Activated naive CD4-positive, alpha-beta T cell treated with anti-CD3 and anti-CD28 coated beads, Interleukin-2, amount 50 U/mL, for 72 hours (primary cell): ENCODE measurements around the gene PALMD. TPM values are rescaled to one million over a fixed set of nuclear protein-coding genes. Genes with fewer than 3 reads are reported as not detected.

Experiments
- ATAC-seq, 2 donors: fragments of 150-1000 bp; cut with Tn5 transposase; 2 replicates each; pipeline ENCODE4 v1.10.0; 2021; ENCODE audit warnings: mild to moderate bottlenecking in 2 of 2, moderate library complexity in 2 of 2
- DNase-seq, 2 donors: peaks; one replicate each; pipeline ENCODE4 v3.0.0; 2021 to 2022; ENCODE audit warnings: low spot score in 2 of 2
- H3K27ac Mint-ChIP-seq, 2 donors: one replicate each; pipeline ENCODE4 v1.8.0; 2022; ENCODE audit warnings: mild to moderate bottlenecking in 2 of 2, mixed read lengths in 2 of 2
- H3K36me3 Mint-ChIP-seq, 2 donors: one replicate each; pipeline ENCODE4 v1.8.0; 2022; ENCODE audit warnings: mixed read lengths in 2 of 2
- H3K9me3 Mint-ChIP-seq, 2 donors: one replicate each; pipeline ENCODE4 v1.8.0; 2022; ENCODE audit warnings: mixed read lengths in 2 of 2
- total RNA-seq, 2 donors: library from RNA; stranded (reverse); gene quantifications; one replicate each; pipeline ENCODE4 v1.2.3, GENCODE V29; 2022

PALMD gene
- total RNA-seq, 2 donors from 2014 or later = not detected

DNA sequence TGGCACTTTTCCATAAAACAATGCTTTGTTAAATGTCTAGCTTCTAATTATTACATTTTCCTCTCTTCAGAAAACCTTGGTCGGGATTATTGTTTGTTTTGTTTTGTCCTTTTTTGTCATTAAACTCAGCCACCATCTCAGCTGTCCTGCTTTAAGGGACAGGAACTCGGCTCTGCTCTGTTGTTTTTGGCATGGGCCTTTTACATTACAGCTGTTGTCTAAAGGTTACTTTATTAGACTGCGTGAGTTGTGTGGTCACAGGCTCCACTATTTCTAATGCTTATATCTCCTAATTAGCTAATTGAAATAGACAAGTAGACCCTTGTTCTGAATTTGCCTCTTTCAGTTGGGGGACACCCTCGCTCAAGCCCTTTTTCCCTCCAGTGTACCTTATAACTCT lies 1.6 kb downstream of the PALMD start:
- DNase-seq = no peak
- Mint-ChIP-seq H3K27ac (no peak overlapping the region), H3K9me3 (no peaks in the 10 kb centered on the region), H3K36me3 (no peaks in the 10 kb centered on the region)
- no peak for ATAC-seq

- ATAC-seq (no peak), DNase-seq (no peak)
- Mint-ChIP-seq H3K36me3 (no peaks in the 10 kb centered on the region), H3K9me3 (no peaks in the 10 kb centered on the region), H3K27ac (no peak overlapping the region)
These were observed 2.2 kb downstream of the PALMD start for GRCh38 chr1:99648107-99648506.

GRCh38 chr1:99650030-99650429 lies 4.1 kb downstream of the PALMD start:
- ATAC-seq = no peak

DNA sequence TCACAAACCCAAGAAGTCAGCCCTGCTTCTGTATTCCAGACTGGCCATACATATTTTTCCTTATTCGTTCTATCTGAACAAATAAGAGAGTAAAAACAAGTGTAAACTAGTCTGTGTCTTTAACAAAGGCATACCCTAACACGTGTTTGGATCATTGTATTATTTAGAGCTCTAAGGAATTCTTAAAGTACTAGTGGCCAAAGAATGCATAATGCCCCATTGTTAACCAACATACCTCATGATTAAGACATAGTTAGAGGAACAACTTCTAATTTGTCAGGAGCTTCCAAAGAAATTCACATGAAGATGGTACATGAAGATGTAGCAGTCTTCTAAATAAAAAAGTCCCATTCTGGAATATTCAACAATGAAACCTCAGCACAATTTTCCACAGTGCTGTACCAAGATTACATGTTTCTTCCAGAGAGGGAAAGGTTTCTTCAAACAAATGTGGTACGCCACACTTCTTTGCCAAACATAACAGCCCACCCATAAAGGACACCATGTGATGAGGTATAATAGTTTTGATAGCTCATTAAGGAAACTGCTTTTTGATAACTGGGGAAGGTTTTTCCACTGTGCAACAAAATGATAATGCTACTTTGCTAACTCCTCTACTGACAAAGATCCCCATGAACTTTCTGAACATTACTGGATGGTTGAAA lies 5.0 kb downstream of the PALMD start:
- ATAC-seq (no peak), DNase-seq (no peak)
- Mint-ChIP-seq H3K36me3 (no peaks in the 10 kb centered on the region), H3K27ac (no peak overlapping the region), H3K9me3 (no peaks in the 10 kb centered on the region)

More at GRCh38 chr1:99650030-99650429, 4.1 kb downstream of the PALMD start:
- Mint-ChIP-seq H3K36me3 (no peaks in the 10 kb centered on the region), H3K9me3 (no peaks in the 10 kb centered on the region), H3K27ac (no peak overlapping the region)
- DNase-seq = no peak

GRCh38 chr1:99652881-99653281 lies 7.0 kb downstream of the PALMD start:
- no peak for DNase-seq
- Mint-ChIP-seq H3K36me3 (no peaks in the 10 kb centered on the region), H3K27ac (no peak overlapping the region), H3K9me3 (no peaks in the 10 kb centered on the region)
- ATAC-seq = no peak

GRCh38 chr1:99655376-99655775 lies 9.5 kb downstream of the PALMD start:
- H3K36me3 Mint-ChIP-seq = no peaks in the 10 kb centered on the region
- H3K9me3 Mint-ChIP-seq = no peaks in the 10 kb centered on the region
- ATAC-seq = no peak
- H3K27ac Mint-ChIP-seq = no peak overlapping the region
- no peak for DNase-seq

DNA sequence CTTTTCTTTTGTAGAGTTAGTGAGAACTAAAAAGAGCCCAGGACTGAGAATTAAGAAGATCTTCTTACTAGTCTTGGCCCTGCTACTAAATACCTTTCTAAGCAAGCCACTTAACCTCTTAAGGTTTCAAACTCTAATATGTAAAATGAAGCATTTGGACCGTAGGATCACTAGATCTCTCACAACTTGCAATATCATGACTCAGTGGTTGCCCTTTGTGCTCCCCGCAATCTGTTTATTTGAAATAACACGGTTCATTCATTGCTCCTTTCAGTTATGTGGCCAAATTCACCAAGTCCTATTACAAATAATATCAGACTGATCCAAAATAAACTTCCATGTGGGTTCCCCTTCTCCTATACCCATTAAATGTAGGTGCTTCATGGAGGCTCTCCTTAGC lies 10.8 kb downstream of the PALMD start:
- DNase-seq = no peak
- no peak for ATAC-seq
- no peaks in the 10 kb centered on the region for H3K36me3 Mint-ChIP-seq

GRCh38 chr1:99657213-99658030 lies 11.5 kb downstream of the PALMD start:
- DNase-seq (no peak), ATAC-seq (no peak)
- no peak overlapping the region for H3K27ac Mint-ChIP-seq
- no peaks in the 10 kb centered on the region for H3K9me3 Mint-ChIP-seq
- no peaks in the 10 kb centered on the region for H3K36me3 Mint-ChIP-seq

More for the DNA sequence above, 10.8 kb downstream of the PALMD start:
- Mint-ChIP-seq H3K9me3 (no peaks in the 10 kb centered on the region), H3K27ac (no peak overlapping the region)

GRCh38 chr1:99658031-99658290 lies 12.0 kb downstream of the PALMD start:
- H3K27ac Mint-ChIP-seq = no peak overlapping the region
- no peak for DNase-seq
- H3K36me3 Mint-ChIP-seq = no peaks in the 10 kb centered on the region
- no peak for ATAC-seq
- H3K9me3 Mint-ChIP-seq = no peaks in the 10 kb centered on the region

DNA sequence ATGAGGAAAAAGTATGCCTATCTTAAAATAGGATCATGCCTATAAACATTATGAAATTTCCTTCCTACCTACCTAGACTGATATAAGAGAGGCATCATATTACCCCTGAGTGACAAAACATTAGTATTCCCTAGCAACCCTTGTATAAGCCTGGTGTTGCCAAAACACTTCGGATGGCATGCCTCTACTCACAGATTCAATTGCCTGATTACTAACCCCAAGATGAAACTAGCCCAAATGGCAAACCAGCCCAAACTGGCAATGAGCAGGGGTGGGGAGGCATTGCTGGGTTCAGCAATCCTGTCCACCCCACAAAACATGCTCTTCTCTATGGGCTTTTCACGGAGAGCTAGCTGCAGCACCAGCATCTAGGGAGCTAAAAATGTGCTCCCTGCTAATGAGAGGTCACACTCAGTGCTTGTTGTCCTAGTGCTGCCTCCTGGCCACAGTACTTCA lies 13.9 kb downstream of the PALMD start:
- DNase-seq (no peak), ATAC-seq (no peak)
- Mint-ChIP-seq H3K9me3 (no peaks in the 10 kb centered on the region), H3K27ac (no peak overlapping the region), H3K36me3 (no peaks in the 10 kb centered on the region)

DNA sequence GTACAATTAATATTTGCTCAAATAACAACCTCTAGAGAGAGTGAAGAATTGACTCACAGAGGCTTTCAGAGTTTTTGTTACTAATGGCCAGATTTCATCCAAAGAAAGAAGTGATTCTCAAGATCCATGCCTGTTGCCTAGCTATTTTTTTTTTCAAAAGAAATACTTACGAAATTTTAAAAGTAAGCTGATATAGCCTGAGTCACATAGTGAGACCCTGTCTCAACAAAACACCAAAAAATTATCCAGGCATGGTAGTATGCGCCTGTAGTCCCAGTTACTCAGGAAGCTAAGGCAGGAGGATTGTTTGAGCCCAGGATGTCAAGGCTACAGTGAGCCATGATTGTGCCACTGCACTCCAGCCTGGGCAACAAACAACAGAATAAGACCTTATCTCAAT lies 14.6 kb downstream of the PALMD start:
- H3K27ac Mint-ChIP-seq = no peak overlapping the region
- ATAC-seq (no peak), DNase-seq (no peak)
- no peaks in the 10 kb centered on the region for H3K9me3 Mint-ChIP-seq
- no peaks in the 10 kb centered on the region for H3K36me3 Mint-ChIP-seq

DNA sequence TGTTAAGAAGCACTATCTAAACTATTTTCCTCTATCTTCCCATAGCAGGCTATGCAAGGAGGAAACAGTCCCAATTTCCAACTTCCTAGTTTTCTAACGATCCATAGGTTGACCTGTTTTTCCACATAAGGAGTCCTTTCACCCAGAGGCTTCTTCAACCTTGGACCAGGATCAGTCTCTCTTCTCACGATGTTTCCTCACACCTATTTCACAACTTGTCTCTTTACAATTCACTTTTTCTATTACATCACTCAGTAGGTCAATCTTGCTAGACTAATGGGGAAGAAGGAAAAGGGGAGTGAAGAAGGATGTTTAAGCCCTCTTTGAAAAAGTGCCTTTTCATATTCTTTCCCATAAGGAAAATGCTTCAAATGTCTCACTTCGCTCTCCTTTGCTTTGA lies 15.9 kb downstream of the PALMD start:
- ATAC-seq (no peak), DNase-seq (no peak)
- H3K27ac Mint-ChIP-seq = no peak overlapping the region
- no peaks in the 10 kb centered on the region for H3K36me3 Mint-ChIP-seq
- no peaks in the 10 kb centered on the region for H3K9me3 Mint-ChIP-seq

- H3K9me3 Mint-ChIP-seq = no peaks in the 10 kb centered on the region
- no peak for ATAC-seq
- no peaks in the 10 kb centered on the region for H3K36me3 Mint-ChIP-seq
- H3K27ac Mint-ChIP-seq = no peak overlapping the region
- DNase-seq = no peak
These were observed 16.7 kb downstream of the PALMD start for GRCh38 chr1:99662539-99663080.

DNA sequence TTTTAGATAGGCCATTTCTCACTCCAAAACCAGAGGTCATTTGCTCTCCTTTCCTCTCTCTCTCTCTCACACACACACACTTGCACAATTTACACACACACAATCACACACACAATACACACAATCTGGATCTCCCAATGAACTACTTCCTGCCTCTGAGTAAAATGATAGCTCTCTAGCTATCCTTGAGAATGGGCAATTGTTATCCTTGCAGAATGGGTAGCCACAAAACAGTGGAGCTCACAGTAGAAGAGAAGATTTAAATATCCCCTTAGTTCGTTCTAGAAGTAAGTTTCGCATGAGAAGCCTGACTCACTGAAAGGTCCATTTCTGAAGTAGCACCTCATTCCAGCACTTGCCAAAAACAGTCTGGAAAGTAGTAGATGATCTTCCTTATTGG lies 17.6 kb downstream of the PALMD start:
- H3K36me3 Mint-ChIP-seq = no peaks in the 10 kb centered on the region
- H3K27ac Mint-ChIP-seq = no peak overlapping the region
- ATAC-seq (no peak), DNase-seq (no peak)
- H3K9me3 Mint-ChIP-seq = no peaks in the 10 kb centered on the region

GRCh38 chr1:99665212-99665611 lies 19.3 kb downstream of the PALMD start:
- Mint-ChIP-seq H3K27ac (no peak overlapping the region), H3K9me3 (no peaks in the 10 kb centered on the region), H3K36me3 (no peaks in the 10 kb centered on the region)
- no peak for DNase-seq
- no peak for ATAC-seq

DNA sequence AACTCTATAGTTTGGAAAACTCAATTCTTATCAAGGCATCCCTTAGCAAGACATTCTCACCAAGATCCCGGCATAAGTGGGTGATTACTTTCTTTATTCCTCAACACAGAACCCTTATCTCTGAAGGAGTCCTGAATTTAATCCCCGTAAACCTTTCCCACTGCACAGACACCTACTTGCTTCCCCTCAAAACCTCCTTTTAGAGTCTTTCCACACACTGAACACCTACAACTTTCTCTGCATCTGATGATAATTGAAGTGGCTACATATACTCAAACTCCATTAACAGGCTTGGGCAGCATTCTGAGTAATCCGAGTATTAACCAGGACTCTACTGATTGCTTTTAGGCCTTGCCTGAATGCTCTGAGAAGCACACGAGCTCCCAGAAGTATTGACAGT lies 23.5 kb downstream of the PALMD start:
- Mint-ChIP-seq H3K36me3 (no peaks in the 10 kb centered on the region), H3K27ac (no peak overlapping the region), H3K9me3 (no peaks in the 10 kb centered on the region)
- no peak for DNase-seq
- ATAC-seq = no peak

DNA sequence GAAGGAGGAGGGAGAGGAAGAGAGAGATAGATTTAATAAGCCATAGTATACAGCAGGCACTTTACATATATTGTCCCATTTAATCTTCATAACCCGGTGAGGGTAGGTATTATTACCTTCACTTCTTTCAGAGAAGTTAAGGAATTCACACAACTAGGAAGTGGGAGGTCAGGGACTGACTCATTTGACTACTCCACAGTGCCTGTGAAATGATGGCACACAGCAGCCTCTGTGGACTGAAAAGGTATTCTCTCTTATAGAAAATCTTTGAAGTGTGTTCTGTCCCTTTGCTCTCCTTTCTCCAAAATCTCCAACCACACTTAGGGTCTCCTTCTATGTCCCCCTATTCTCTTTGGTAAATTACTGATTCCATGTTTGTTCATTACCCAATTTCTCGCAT lies 23.9 kb downstream of the PALMD start:
- ATAC-seq (no peak), DNase-seq (no peak)
- H3K36me3 Mint-ChIP-seq = no peaks in the 10 kb centered on the region
- no peaks in the 10 kb centered on the region for H3K9me3 Mint-ChIP-seq
- no peak overlapping the region for H3K27ac Mint-ChIP-seq

DNA sequence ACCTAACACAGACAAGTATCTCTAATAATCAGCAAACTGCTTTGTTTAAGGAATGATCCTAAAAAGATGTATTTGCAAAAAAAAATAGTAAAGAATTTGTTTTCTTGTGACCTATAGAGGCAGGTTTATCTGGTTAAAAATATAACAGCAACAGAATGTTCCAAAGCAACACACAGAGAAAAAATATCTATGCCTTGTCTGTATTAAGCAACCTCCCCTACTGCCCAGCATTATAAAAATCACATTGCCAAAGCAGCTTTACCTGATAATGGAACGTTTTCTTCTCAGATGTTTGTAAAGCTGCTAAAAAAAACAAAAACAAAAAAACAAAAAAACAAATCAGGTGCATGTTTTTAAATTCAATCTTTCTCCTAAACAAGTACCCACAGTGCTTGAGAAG lies 24.7 kb downstream of the PALMD start:
- Mint-ChIP-seq H3K9me3 (no peaks in the 10 kb centered on the region), H3K36me3 (no peaks in the 10 kb centered on the region), H3K27ac (no peak overlapping the region)
- DNase-seq (no peak), ATAC-seq (no peak)
